ENCODE results near the gene MORN3.
"Not testable (repeated sequence)": the region's sequence is repeated elsewhere in the genome, so short reads cannot be mapped to it uniquely, and the experiment has no call there.

The MORN3 gene, protein sequence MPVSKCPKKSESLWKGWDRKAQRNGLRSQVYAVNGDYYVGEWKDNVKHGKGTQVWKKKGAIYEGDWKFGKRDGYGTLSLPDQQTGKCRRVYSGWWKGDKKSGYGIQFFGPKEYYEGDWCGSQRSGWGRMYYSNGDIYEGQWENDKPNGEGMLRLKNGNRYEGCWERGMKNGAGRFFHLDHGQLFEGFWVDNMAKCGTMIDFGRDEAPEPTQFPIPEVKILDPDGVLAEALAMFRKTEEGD

DNA sequence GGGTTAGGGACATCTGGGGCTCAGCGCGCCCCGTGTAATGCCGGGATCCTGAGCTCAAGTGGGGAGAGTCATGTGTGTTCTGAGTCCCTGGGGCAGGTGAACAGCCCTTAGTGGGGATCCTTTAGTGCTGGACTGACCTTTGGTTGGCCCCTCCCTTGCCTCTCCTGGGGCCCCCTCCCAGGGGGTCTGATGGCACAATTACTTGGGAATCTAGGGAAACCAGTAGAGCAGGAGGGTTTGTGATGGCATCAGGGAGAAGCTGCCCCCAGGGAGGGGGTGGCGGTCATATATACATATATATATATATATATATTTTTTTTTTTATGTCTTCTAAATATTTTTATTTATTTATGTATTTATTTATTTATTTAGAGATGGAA, at the start of gene MORN3:
Gene MORN3 (minus strand): TSS at position 134 of the 380 bp plus-strand sequence. CDS start 171 bp downstream, outside the sequence.
- no peak for DNase-seq (ENCODE audit: low read depth in 2 of 3, low spot score in 2 of 3)

DNA sequence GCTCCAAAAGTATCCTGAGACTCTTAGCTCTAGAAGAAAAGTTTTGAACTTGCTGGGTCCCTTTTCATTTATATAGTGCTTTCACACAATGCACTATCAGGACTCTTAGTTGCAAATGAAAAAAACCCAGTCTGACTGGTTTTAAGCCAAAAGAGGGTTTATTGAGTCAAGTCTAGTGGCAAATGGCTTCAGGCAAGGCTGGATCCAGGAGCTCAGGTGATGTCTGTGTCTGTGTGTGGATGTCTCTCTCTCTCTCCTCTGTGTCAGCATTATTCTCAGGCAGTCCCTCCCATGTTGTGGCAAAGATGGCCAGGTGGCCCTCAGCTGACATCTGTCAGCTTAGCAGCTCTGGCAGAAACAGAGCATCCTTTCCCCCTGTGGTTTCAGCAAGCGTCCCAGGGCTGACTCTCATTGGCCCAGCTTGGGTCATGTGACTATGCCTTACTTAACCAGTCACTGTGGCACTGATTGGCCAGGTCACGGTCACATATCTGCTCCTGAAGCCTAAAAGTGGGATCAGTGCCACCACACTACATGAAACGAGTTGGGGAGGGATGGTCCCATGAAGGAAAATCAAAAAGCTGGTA, 49.3 kb upstream of the MORN3 start:
- DNase-seq (ENCODE audit: low read depth in 2 of 3, low spot score in 2 of 3): no peak

DNA sequence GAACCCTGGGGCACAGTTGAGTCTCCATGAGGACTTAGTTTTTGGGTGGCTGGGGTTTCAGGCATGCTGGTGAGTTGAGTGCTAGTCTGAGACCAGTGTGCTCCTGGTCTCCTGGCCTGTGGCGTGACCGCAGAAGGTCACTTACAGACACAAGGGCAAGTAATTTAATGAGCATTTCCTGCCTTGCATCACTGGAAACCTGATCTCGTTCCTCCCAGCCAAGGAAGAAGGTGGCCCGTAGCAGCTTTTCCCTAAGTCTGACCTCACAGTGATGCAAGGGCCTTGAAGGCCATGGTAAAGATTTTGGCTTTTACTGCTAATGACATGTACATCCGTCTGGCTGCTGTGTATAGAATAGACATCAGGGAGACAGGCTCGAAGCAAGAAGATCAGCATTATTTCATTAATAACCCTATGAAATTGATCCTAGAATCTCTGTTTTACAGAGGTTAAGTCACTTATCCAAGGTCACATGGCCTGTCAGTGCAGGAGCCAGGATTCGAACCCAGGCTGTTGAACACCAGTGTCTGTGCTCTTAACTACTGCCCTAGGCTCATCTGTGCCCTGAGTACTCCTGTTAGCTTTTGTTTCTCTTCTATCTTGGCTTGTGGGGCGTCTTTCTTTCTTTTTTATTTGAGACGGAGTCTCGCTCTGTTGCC, 47.7 kb upstream of the MORN3 start:
- no peak for DNase-seq (ENCODE audit: low read depth in 2 of 3, low spot score in 2 of 3)

DNA sequence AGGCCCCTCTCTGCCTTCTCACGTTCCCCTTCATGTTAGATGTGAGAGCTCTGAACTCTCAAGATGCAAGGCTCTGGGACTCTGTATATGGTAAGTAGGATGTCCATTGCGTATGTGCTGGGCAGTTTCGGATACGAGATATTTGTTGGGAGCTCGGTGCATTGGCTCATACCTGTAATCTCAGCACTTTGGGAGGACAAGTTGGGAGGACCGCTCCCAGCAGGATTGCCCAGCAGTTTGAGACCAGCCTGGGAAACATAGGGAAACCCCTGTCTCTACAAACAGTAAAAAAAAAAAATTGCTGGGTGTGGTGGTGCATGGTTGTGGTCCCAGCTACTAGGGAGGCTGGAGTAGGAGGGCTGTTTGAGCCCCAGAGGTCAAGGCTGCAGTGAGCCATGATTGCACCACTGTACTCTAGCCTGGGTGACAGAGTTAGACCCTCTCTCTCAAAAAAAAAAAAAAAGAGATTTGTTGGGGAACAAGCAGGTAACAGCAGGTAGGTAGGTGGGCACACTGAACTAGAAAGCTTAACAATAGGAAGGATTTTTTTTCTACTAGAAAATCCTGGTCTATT, 46.5 kb upstream of the MORN3 start:
- no peak for DNase-seq (ENCODE audit: low read depth in 2 of 3, low spot score in 2 of 3)

DNA sequence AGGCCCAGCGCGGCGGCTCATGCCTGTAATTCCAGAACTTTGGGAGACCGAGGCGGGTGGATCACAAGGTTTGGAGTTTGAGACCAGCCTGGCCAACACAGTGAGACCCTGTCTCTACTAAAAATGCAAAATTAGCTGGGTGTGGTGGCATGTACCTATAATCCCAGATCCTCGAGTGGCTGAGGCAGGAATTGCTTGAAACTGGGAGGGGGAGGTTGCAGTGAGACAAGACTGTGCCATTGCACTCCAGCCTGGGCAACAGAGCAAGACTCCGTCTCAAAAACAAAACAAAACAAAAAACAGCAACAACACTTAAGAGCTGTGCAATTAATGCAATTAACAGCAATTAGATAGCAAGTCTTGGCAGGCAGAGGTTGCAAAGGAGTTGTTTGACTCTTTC, 45.6 kb upstream of the MORN3 start:
- not testable (repeated sequence) for DNase-seq (ENCODE audit: low read depth in 2 of 3, low spot score in 2 of 3)

DNA sequence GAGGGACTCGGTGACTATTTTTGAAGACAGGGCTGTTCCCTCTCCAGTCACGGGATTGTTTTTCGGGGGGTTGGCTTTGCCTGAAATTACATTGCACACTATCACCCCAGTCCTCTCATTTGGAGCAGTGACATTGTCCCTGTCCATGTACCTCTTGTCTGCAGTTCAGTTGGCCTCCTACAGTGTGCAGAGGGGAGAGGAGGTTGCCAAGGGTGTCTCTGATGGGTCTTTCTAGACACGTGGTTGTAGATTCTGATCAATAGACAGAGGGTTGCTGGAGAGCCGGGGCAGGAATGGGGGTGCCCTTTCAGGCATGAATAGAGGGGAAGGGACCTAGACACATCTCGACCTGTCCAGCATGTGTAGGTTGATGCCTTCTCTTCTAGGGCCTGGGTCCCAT, 44.3 kb upstream of the MORN3 start:
- DNase-seq (ENCODE audit: low read depth in 2 of 3, low spot score in 2 of 3): no peak

DNA sequence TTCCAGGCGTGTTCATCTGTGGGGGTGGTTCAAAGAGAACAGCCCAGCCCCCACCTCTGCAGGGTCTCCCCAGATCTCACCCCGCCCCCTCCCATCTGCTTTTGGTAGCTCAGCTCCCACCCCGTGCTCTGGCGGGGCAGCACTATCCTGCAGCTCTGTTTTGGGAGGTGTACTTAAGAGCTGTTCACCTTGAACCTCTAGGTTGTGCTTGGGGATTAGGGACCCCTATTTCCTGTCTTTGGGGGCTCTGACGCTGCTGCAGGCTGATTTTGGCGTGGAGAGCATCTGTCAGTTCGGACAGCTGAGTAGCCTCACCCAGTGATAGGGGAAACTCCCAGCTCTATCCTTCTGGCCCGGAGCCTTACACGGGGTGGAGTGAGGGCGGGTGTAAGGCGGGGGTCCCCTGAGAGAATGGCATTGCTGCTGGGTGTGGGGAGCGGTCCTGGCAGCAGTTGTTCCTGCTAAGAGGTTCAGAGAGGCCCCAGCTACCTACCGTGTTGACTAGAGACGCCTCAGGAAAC, 43.9 kb upstream of the MORN3 start:
- DNase-seq (ENCODE audit: low read depth in 2 of 3, low spot score in 2 of 3): no peak

DNA sequence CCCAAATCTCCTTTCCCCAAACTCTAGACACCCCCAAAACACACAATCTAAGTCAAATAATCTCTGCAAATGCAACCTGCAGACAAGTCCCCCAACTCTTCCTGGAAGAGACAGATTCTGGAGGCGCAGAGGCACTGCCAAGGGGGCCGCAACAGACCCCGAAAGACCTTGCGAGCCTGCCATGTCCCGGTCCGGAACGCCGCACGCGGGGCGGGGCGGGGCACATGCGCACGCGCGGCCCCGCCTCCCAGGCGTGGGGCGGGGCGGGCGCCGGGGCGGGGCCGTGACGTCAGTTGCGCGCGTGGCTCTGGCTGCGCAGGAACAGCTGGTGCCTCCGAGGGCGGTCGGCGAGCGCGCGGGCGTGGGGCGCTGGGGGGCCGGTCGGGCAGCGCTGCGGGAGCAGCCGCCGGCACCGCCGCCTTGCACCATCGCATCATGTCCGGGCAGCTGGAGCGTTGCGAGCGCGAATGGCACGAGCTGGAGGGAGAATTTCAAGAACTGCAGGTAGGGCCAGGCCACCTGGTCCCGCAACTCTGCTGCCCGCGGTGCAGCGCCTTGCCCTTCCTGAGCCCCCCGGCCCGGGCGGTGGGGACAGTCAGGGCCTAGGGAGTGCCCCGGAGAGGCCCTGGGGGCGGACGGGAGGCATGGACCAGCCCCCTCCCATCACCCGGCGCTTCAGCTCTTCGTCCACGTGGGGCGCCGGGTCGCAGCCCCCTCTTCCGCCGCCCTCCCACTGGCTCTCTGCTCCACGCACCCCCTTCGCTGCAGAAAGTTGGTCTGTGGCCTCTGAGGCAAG, 43.2 kb upstream of the MORN3 start, which contains the start of gene TMEM120B:
Gene TMEM120B (plus strand): TSS at position 292 of the 796 bp plus-strand sequence. CDS start 144 bp downstream, at position 436.
- peak; percentile 66 to 78 (median 78) for DNase-seq (ENCODE audit: low read depth in 2 of 3, low spot score in 2 of 3)

DNA sequence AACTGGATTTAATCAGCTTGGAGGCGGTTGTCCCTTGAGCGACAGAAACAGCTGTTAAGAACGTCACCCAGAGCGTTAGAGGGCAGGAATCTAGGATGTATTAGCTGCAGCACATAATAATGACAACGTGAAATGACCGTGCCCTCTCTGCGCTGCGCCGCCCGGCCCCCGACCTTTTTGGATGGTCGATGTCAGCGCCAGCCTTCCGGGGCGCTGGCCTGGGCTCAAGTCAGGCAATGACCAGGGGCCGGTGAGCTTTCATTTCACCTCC, 42.7 kb upstream of the MORN3 start:
- DNase-seq (ENCODE audit: low read depth in 2 of 3, low spot score in 2 of 3): peak in 1 of 3 experiments; percentile 10

DNA sequence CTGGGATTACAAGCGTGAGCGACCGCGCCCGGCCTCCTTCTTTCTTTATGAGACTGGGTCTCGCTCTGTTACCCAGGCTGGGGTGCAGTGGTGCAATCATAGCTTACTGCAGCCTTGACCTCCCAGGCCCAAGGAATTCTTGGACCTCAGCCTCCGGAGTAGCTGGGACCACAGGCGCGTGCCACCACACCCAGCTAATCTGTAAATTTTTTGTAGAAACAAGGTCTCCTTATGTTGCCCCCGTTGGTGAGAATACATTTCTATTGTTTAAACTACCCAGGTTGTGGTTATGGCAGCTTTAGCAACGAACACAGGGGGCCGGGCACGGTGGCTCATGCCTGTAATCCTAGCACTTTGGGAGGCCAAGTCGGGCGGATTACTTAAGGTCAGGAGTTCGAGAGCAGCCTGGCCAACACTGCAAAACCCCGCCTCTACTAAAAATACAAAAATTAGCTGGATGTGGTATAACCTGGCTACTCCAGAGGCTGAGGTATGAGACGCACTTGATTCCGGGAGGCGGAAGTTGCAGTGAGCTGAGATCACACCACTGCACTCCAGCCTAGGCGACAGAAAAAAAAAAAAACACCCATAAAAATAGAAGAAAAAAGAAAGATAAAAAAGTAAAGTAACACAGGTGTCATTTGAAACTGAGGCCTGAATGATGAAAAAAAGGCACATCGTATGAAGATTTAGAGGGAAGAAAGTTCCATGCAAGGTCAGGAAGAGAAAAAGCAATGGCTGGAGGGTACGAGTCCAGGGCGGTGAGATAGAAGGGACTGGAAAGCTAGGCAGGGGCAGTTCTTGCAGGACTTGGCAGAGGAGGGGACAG, 42.1 kb upstream of the MORN3 start:
- DNase-seq (ENCODE audit: low read depth in 2 of 3, low spot score in 2 of 3): no peak

DNA sequence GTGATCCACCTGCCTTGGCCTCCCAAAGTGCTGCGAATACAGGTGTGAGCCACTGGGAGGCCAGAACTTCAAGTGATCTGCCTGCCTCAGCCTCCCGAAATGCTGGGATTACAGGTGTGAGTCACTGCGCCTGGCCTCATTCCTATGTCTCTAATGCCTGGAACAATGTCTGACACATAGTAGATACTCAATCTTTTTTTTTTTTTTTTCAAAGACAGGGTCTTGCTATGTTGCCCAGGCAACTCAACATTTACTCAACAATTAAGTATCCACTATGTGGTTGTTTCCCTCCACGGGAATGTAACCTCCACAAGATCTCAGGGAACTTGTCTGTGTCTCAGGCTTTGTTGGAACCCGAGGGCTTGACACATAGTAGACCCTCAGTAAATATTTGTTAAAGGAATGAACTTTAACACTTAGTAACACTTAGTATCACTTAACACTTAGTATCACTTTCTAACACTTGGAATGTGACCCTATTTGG, 40.1 kb upstream of the MORN3 start:
- DNase-seq (ENCODE audit: low read depth in 2 of 3, low spot score in 2 of 3): no peak

DNA sequence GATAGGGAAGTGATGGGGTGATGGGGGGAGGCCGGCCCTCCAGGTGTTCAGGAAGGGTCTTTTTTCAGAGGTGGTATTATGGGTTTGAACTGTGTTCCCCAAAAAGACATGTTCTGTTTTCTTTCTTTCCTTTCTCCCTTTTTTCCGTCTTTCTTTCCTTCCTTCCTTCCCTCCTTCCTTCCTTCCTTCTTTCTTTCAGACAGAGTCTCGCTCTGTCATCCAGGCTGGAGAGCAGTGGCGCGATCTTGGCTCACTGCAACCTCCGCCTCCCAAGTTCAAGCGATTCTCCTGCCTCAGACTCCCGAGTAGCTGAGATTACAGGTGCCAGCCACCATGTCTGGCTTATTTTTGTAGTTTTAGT, 39.6 kb upstream of the MORN3 start:
- DNase-seq (ENCODE audit: low read depth in 2 of 3, low spot score in 2 of 3): not testable (repeated sequence)

DNA sequence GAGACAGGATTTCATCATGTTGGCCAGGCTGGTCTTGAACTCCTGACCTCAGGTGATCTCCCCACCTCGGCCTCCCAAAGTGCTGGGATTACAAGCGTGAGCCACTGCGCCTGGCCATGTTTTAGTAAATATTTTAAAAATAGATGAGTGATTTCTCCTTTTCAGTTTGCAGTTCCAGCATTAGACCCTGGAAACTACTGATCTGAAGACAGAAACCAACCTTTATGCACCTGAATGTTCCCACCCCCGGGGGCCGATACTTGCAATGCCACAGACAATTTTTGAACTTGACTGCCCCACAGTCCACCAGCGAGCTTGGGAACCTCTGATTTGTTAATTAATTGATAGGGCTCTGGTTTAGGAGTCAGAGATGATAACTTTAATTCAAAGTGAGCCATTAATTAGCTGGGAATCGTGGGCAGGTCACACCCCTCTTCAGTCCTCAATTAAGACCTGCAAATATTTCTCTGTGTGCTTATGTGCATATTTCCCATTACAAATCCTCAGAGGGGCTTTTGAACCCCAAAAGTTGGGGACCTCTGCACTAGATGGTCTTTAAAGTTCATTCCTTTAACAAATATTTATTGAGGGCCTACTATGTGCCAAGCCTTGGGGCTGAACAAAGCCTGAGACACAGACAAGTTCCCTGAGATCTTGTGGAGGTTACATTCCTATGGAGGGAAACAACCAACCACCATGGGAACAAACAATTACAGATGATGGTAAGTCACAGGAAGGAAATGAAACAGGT, 39.0 kb upstream of the MORN3 start:
- no peak for DNase-seq (ENCODE audit: low read depth in 2 of 3, low spot score in 2 of 3)

DNA sequence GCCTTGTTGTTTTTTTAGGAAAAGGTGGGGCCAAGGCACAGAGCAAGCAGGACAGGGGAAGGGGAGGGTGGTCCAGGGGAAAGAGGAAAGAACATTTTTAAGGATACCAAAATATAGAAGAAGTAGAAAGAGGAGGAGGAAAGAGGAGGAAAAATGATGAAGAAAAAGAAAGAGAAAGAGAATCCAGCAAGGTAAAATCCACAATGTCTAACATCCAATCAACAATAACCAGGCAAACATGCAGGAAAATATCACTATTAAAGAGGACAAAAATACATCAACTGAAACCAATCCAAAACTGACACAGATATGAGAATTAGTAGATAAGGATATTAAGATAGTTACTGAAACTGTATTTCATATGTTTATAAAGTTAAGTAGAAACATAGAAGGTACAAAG, 36.1 kb upstream of the MORN3 start:
- DNase-seq (ENCODE audit: low read depth in 2 of 3, low spot score in 2 of 3): no peak

DNA sequence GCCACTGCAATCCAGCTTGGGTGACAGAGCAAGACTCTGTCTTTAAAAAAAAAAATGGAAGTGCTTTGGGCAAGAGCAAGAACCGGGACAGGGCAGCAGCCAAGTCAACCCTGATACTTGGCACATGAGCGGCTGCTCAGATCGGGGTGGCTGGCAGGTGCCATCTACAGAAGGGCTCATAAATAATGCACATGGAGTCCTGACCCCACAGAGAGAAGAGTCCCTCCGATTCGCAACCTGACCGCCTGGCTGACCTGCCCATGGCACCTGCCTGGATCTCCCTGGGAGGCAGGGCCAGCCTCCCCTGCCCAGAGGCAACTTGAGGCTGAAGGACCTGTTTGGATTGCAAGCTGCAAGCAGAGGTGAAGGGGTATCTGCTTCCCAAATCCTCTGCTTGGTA, 33.5 kb upstream of the MORN3 start:
- DNase-seq (ENCODE audit: low read depth in 2 of 3, low spot score in 2 of 3): no peak

DNA sequence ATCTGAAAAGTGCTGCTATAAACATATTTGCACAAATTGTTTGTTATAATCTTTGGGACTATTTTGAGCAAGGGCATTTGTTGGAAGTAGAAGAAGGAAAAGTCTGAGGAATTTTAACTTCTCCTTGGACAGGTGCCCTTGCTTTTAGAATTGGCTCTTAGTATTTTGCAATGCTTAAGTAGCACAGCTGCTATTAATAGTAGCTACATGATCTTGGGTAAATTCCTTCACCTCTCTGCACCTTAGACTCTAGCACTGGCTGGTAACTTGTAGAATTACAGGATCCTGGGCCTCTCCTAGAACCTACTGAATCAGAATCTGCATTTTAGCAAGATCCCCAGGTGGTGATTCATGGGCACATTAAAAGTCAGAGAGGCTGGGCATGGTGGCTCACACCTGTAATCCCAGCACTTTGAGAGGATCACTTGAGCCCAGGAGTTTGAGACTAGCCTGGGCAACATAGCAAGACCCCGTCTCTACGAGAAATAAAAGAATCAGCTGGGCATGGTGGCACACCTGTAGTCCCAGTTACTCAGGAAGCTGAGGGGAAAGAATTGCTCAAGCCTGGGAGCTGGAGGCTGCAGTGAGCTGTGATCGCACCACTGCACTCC, 32.3 kb upstream of the MORN3 start:
- DNase-seq (ENCODE audit: low read depth in 2 of 3, low spot score in 2 of 3): no peak

DNA sequence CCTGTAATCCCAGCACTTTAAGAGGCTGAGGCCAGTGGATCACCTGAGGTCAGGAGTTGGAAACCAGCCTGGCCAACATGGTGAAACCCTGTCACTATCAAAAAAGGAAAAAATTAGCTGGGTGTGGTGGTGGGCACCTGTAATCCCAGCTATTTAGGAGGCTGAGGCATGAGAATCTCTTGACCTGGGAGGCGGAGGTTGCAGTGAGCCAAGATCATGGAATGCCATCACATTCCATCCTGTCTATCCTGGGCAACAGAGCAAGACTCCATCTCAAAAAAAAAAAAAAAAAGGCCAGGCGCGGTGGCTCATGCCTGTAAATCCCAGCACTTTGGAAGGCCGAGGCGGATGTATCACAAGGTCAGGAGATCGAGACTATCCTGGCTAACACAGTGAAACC, 28.4 kb upstream of the MORN3 start:
- not testable (repeated sequence) for DNase-seq (ENCODE audit: low read depth in 2 of 3, low spot score in 2 of 3)

DNA sequence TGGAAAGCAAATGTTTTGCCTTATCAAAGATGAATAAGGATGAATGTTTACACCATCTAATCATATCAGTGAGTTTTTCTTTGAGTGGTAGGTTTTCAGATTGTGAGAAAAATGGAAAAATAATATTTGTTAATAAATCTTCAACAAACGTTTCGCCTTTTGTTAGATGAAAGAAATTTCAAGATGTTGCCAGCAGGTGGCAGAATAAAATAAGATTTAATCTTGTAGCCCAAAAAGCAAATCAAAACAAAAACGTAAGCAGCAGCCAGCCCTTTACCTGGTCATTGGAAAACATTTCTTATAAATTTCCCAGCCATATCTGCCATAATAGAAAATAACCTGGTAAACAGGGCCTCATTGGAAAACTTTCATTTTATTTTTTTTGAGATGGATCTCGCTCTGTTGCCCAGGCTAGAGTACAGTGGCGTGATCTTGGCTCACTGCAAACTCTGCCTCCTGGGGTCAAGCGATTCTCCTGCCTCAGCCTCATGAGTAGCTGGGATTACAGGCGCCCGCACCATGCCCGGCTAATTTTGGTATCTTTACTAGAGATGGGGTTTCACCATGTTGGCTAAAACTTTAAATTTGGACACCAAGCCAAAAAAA, 27.7 kb upstream of the MORN3 start:
- no peak for DNase-seq (ENCODE audit: low read depth in 2 of 3, low spot score in 2 of 3)

DNA sequence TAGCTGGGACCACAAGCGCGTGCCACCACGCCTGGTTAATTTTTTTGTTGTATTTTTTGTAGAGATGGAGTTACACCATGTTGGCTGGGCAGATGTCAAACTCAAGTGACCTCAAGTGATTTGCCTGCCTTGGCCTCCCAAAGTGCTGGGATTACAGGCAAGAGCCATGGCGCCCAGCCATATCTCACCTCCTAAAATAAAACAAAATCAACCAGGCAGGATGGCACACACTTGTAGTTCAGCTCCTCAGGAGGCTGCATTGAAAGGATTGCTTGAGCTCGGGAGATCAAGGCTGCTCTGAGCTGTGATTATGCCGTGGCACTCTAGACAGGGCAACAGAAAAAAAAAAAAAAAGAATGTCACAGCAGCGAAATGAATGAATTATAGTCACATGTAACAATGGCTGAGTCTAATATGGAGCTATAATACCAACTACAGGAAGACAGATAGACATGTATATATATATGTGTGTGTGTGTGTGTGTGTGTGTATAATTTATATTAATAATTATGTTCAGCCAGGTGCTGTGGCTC, 23.8 kb upstream of the MORN3 start:
- DNase-seq (ENCODE audit: low read depth in 2 of 3, low spot score in 2 of 3): no peak
